ENCODE results near the gene GAD1. TPM values are rescaled to one million over a fixed set of nuclear protein-coding genes. Genes with fewer than 3 reads are reported as not detected.

Gene GAD1
- total and polyA plus RNA-seq, 7 donors, result 0.13 to 0.41 TPM; not detected in 5

- intact Hi-C loops (cut with DNase I), result no loop called here
- no peak for TF ChIP-seq POLR2A (IDR thresholded peaks at IDR 0.05)
- TF ChIP-seq, protein P1, sequence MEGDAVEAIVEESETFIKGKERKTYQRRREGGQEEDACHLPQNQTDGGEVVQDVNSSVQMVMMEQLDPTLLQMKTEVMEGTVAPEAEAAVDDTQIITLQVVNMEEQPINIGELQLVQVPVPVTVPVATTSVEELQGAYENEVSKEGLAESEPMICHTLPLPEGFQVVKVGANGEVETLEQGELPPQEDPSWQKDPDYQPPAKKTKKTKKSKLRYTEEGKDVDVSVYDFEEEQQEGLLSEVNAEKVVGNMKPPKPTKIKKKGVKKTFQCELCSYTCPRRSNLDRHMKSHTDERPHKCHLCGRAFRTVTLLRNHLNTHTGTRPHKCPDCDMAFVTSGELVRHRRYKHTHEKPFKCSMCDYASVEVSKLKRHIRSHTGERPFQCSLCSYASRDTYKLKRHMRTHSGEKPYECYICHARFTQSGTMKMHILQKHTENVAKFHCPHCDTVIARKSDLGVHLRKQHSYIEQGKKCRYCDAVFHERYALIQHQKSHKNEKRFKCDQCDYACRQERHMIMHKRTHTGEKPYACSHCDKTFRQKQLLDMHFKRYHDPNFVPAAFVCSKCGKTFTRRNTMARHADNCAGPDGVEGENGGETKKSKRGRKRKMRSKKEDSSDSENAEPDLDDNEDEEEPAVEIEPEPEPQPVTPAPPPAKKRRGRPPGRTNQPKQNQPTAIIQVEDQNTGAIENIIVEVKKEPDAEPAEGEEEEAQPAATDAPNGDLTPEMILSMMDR (IDR thresholded peaks at IDR 0.05), result no peak
- TF ChIP-seq EP300 (IDR thresholded peaks at IDR 0.05), result no peak
- no peak for TF ChIP-seq POLR2AphosphoS5 (IDR thresholded peaks at IDR 0.05)
These were observed 44.4 kb upstream of the GAD1 start for GRCh38 chr2:170772295-170772694.

DNA sequence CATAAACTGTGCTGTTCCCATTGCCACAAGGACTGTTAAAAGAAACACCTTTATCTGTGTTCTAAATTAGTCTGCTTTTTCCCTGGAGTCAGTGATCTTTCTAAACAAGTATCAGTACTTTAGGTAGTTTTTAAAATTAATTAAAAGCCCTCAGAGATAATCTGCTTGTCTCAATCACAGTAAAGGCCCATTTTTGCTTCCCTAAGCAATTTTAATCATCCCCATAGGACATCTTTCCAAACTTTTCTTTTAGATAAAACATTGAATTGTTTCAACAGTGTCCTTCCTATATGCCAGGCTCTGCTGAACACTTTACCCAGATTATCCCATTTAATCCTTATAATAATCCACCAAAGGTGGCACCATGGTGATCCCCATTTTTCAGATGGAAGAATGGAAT lies 42.6 kb upstream of the GAD1 start:
- DNase-seq, result no peak
- Histone ChIP-seq H3K4me1 (peaks cover 0 to 17% (median 8%) of the 10 kb centered on the region in 4 donors), H3K27me3 (no peaks in the 10 kb centered on the region), H3K36me3 (no peaks in the 10 kb centered on the region), H3K4me3 (no peak overlapping the region), H3K27ac (no peak overlapping the region), H3K9me3 (no peaks in the 10 kb centered on the region)
- intact Hi-C loops (cut with DNase I), result no loop called here
- TF ChIP-seq, protein P1 (IDR thresholded peaks at IDR 0.05), result no peak
- TF ChIP-seq EP300 (IDR thresholded peaks at IDR 0.05) (no peak), POLR2A (IDR thresholded peaks at IDR 0.05) (no peak), POLR2AphosphoS5 (IDR thresholded peaks at IDR 0.05) (no peak)

More at GRCh38 chr2:170772295-170772694, 44.4 kb upstream of the GAD1 start:
- Histone ChIP-seq H3K27ac (no peak overlapping the region), H3K36me3 (no peaks in the 10 kb centered on the region), H3K9me3 (no peaks in the 10 kb centered on the region), H3K4me3 (no peak overlapping the region), H3K27me3 (no peaks in the 10 kb centered on the region), H3K4me1 (peaks cover 0 to 17% (median 8%) of the 10 kb centered on the region in 4 donors)
- no peak for DNase-seq

DNA sequence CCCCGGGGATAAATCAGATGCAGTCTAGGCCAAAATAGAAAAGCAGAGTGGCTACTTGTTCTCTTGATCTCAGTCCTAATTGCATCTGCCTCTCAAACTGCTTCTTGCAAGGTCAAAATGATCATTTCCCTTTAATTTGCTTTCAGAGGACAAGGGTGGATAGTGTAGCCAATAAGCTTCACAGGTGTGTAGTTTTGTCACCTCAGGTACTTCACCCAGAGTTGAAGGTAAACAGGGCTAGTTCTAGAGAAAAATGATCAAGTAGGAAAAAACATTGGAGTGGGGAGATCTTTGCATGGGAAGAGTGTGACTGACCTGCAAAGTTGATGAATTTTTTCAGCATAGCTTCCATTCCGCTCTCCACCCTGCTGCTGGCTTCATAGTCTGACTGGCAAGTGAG lies 37.8 kb upstream of the GAD1 start:
- WGBS, 2 donors, result 25 to 50% methylated on average over 2 of the region's 2 CpGs
- H3K36me3 ChIP-seq, result no peaks in the 10 kb centered on the region
- DNase-seq, result no peak
- intact Hi-C loops (cut with DNase I), result no loop called here
- H3K4me3 ChIP-seq, result no peak overlapping the region
- H3K9me3 ChIP-seq, result no peaks in the 10 kb centered on the region
- TF ChIP-seq, protein P1 (IDR thresholded peaks at IDR 0.05), result no peak
- no peak for TF ChIP-seq EP300 (IDR thresholded peaks at IDR 0.05)
- TF ChIP-seq POLR2A (IDR thresholded peaks at IDR 0.05), result no peak
- TF ChIP-seq POLR2AphosphoS5 (IDR thresholded peaks at IDR 0.05), result no peak
- H3K27ac ChIP-seq, result no peak overlapping the region
- no peaks in the 10 kb centered on the region for H3K4me1 ChIP-seq
- H3K27me3 ChIP-seq, result no peaks in the 10 kb centered on the region

DNA sequence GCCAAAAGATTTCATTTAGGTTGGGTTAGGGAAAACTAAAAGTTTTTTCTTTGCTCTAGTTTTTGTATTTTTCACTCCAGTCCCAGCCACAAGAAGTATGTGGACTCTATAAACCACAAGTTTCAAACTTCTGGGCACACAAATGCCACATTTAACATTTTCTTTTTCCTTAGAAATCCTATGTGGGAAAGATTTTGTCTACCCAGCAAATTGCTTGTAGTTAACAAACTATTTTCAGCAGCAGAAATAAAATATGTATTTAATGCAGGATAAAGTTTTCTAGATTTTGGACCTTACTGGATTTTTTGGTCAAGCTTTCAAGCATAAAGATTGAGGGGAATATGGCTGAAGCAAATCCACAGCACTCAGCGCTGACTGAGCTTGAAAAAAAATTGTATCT lies 37.4 kb upstream of the GAD1 start:
- Histone ChIP-seq H3K36me3 (no peaks in the 10 kb centered on the region), H3K27me3 (no peaks in the 10 kb centered on the region), H3K9me3 (no peaks in the 10 kb centered on the region), H3K4me3 (no peak overlapping the region), H3K27ac (no peak overlapping the region), H3K4me1 (no peaks in the 10 kb centered on the region)
- intact Hi-C loops (cut with DNase I), result no loop called here
- WGBS, 2 donors, result 95 to 96% methylated on average over 1 of the region's 1 CpG
- TF ChIP-seq EP300 (IDR thresholded peaks at IDR 0.05), result no peak
- no peak for TF ChIP-seq POLR2A (IDR thresholded peaks at IDR 0.05)
- no peak for TF ChIP-seq POLR2AphosphoS5 (IDR thresholded peaks at IDR 0.05)
- TF ChIP-seq, protein P1 (IDR thresholded peaks at IDR 0.05), result no peak
- DNase-seq, result no peak

DNA sequence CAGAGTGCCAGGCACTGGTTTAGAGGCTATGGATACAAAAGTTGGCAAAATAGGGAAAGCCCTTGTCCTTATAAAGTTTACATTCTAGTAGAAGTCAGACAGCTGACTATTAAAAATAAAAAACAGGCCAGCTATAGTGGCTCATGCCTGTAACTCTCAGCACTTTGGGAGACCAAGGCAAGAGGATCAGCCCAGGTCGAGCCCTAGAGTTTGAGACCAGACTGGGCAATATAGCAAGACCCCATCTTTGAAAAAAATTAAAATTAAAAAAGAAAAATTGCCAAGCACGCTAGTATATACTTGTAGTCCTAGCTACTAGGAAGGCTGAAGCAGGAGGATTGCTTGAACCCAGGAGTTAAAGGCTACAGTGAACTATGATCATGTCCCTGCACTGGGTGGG lies 34.0 kb upstream of the GAD1 start:
- no peaks in the 10 kb centered on the region for H3K4me1 ChIP-seq
- TF ChIP-seq POLR2A (IDR thresholded peaks at IDR 0.05), result no peak
- TF ChIP-seq, protein P1 (IDR thresholded peaks at IDR 0.05), result no peak
- no peak for TF ChIP-seq EP300 (IDR thresholded peaks at IDR 0.05)
- no peak for TF ChIP-seq POLR2AphosphoS5 (IDR thresholded peaks at IDR 0.05)
- no peaks in the 10 kb centered on the region for H3K27me3 ChIP-seq
- H3K27ac ChIP-seq, result no peak overlapping the region
- H3K9me3 ChIP-seq, result no peaks in the 10 kb centered on the region
- no peak for DNase-seq
- no peak overlapping the region for H3K4me3 ChIP-seq
- 84 to 86% methylated on average over 2 of the region's 2 CpGs for WGBS, 2 donors
- intact Hi-C loops (cut with DNase I), result no loop called here
- no peaks in the 10 kb centered on the region for H3K36me3 ChIP-seq

All from sigmoid colon (tissue), 7 donors.